HG03354 (cell line): ENCODE measurements around the gene MAGOH.
"Not testable (repeated sequence)": the region's sequence is repeated elsewhere in the genome, so short reads cannot be mapped to it uniquely, and the experiment has no call there.

ENCODE experiments used
- ATAC-seq: cut with Tn5 transposase; IDR thresholded peaks from one replicate; pipeline ENCODE4 v1.9.1; 2021; ENCODE audit warnings: mild to moderate bottlenecking; ENCODE audit not compliant: unreplicated experiment, poor library complexity, severe bottlenecking

Gene MAGOH

DNA sequence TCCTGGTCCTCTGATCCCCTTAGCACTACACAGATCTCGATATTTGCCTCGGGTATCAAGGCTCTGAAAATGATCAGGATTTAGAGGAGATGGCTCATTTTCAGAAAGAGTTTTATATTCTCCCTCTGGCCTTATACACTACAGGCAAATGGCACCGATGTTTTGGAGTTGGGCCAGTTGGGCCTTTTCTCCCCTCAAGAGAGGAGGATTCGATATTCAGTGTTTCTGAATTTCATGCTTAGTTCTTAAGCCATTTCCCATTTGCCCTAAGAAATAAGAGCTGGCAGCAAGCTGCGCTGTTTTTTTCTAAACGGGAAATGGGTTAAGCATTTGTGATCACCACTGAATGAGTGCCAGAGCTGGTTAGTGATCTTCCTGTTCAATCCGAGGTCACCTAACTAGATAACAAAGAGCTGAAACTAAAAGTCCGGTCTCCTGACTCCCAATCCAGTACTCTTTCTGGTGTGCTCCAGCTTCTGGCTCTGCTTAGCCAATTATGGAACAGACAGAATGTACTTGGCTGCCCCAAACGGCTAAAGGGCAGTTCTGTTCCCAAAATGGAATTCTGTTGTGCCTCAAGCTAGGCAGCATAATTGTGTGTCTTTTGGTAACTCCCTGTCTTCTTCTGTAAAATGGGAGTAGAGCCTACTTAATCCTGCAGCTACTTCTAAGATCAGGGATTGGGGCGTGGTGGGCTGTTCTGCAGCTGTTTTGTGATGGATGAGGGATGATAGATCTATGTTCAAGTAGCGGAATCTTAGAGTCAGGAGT lies 42.9 kb downstream of the MAGOH start:
- ATAC-seq, result no peak

GRCh38 chr1:53190210-53190611 lies 48.1 kb downstream of the MAGOH start:
- ATAC-seq, result no peak

- ATAC-seq, result no peak
Measured at GRCh38 chr1:53189061-53189460, 49.3 kb downstream of the MAGOH start.

DNA sequence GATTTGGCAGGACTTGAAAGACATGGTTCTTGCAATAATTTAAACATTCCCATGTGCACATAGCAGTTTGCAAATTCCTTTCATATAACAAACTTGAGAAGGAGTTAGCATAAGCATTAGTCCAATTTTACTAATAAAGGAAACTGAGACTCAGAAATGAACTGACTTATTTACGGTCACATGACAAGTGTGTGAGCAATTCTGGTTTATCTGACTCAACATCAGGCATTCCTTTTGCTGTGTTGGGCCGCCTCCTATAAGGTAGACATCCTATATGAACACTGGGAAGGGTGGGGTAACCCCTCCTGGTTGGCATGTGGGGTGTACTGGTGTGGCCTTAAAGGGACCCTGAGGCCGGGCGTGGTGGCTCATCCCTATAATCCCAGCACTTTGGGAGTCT lies 50.2 kb downstream of the MAGOH start:
- no peak for ATAC-seq

DNA sequence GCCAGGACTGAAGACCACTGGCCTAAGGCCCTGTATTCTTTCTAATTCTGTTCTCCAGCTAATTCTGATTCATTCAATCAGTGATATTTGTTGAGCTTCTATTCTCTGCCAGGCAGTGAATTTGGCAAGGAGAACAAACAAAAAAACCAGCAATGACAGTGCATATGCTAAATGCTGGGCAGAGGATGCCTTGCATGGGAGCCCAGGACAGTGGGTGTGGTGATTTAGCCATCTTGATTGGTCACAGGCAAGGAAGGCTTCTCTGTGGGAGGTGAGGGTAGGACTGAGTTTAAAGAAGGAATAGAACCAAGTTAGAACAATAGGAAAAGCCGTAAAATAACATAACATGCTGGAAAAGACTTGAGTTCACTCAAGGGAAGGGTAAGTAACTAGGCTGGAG lies 50.9 kb downstream of the MAGOH start:
- no peak for ATAC-seq

GRCh38 chr1:53186533-53186932 lies 51.8 kb downstream of the MAGOH start:
- ATAC-seq, result no peak

DNA sequence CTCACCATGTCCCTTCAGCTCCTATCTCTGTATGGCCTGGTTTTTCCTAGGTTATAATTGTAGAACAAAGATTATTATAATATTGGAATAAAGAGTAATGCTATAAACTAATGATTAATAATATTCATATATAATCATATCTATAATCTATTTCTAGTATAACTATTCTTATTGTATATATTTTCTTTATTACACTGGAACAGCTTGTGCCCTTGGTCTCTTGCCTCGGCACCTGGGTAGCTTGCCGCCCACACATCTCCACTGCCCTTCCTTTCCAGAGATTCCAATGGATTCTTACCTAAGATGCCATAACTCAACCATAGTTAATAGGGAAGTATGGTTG lies 52.4 kb downstream of the MAGOH start:
- ATAC-seq, result not testable (repeated sequence)

DNA sequence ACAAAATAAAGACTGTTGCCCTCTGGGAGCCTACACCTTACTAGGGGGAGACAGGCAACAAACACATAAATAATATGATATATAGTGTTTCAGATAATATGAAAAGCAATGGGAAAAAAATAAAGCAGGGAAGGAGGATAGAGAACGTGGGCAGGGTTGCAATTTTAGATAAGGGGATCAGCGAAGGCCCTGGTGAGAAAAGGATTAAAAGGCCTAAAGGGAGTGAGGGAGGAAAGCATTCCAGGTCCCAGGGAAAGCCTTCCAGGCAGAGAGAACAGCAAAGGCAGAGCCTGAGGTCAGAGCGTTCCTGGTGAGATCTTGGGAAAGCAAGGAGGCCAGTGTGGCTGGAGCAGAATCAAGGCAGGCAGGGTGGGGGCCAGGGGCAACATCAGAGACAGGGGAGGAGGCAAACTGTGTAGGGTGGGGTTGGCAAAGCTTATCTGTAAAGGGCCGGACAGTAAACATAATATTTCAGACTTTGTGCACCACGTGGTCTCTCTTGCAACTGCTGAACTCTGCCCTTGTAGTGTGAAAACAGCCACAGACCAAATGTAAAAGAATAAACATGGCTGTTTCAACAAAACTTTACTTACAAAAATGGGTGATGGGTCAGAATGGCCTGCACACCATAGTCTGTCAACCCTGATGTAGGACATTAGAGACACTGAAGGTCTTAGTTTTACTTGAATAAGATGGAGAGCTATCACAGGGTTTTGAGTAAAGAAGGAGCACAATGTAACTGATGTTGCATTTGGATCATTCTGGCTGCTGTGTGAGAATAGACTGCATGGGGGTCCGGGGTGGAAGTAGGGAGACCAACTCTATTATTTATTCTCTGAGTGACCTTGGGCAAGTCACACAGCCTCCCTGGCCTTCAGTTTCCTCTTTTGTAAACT lies 55.0 kb downstream of the MAGOH start:
- no peak for ATAC-seq

- no peak for ATAC-seq
Measured at GRCh38 chr1:53182716-53183094, 55.6 kb downstream of the MAGOH start.

DNA sequence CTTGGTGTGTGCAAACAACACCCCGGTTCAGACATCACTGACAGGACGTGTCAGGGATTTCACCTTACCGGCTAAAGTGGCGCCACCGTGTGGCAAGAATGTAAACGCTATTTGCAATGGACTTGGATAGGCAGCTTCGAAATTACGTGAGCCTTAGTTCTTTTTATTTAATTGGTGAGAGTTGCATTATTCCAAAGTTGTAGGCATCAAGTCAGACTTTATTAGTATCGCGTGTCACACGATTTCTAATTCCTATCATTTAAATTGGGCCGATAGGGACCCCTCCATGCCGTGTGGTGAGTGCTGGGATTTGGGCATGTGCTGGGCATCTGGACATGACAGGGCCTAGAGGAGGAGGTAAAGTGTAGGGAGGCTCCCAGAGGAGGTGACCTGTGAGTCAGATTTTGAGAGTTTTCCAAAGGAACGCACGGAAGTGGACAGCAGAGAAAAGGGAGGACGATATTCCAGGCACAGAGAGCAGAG lies 56.2 kb downstream of the MAGOH start:
- ATAC-seq, result peak; percentile 57

DNA sequence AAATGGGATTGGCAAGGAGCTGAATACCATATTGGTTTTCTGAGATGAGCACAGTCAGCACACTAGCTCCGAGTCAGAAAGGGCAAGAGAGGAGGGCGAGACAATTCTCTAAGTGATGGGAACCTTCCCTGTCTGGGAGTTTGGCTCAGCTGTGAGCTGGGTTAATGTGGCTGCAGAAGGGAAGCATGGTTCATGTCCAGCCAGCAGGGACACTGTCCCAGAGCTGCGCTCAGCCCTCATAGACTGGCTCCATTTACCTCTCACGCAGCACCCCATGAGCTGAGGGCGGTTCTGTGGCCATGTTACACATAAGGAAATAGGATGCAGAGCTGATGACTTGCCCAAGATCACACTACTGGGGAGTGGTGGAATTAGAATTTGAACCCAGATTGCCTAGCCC lies 57.4 kb downstream of the MAGOH start:
- ATAC-seq, result no peak

DNA sequence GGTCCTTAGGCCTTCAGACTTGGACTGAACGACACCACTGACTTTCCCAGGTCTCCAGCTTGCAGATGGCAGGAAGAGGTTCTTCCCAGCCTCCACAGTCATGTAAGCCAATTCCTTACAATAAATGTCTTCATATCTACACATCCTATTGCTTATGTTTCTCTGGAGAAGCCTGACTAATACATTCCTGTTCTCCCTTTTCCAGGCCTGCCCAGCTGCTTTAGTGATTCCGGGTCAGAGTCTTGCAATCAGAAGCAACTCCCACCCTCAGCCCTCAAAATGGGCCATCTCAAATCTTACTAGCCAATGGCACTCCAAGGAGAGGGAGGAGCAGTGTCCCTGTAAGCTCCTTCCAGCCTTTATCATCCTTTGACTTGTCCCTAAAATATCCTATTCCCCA lies 58.1 kb downstream of the MAGOH start:
- no peak for ATAC-seq
